IMR-90 (cell line): ENCODE results near the gene PEX5.
"Not testable (repeated sequence)": the region's sequence is repeated elsewhere in the genome, so short reads cannot be mapped to it uniquely, and the experiment has no call there.

Experiments
- CTCF ChIP-seq: conservative IDR thresholded peaks from 2 replicates; pipeline ENCODE4 v1.5.1; 2012; ENCODE audit warnings: mild to moderate bottlenecking, low read depth, low read length, improper control_type of control experiment
- MAZ ChIP-seq: IDR thresholded peaks from 2 replicates; pipeline ENCODE4 v1.6.1; 2012; ENCODE audit warnings: low read depth, mild to moderate bottlenecking, low read length, improper control_type of control experiment, moderate library complexity, borderline replicate concordance
- POLR2A ChIP-seq: IDR thresholded peaks from 2 replicates; pipeline ENCODE4 v1.6.1; 2012; ENCODE audit warnings: mild to moderate bottlenecking, low read depth, low read length
- RFX5 ChIP-seq: IDR thresholded peaks from 2 replicates; pipeline ENCODE4 v1.8.0; 2012; ENCODE audit warnings: low read depth, mild to moderate bottlenecking, low read length, moderate library complexity

- TF ChIP-seq CTCF, MAZ, POLR2A, RFX5: not testable (repeated sequence)
These were observed 3.4 kb upstream of the PEX5 start for GRCh38 chr12:7186058-7186457.
